ENCODE measurements around the gene RUNX1.
"Not testable (repeated sequence)": the region's sequence is repeated elsewhere in the genome, so short reads cannot be mapped to it uniquely, and the experiment has no call there.

Gene RUNX1

DNA sequence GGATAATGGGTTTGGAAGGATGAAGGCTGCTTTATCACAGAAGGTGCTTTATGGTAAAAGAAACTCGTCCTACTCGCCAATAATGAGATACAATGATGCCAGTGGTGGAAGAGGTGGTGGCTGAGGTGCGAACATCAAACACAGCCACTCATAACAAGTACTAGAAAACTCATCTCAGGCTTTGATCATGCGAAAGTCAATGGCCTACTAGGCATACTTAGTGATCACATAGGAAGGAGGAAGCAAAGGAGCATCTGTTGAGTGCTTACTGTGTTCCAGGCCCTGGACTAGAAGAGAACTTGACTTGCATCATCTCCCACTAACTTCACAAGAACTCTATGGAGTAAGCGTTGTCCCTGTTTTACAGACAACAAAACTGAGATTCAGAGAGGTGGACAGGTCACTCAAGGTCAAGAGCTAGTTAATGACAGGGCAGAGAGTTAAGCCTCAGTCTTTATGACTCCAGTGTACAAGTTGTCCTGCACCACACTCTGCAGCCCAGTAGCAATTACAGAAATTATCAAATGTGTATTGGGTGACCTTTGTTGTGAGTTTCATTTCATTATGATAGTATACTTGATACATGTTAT lies 33.6 kb downstream of the RUNX1 start:
- DNase-seq (ENCODE audit: low spot score), result no peak

GRCh38 chr21:35014302-35015041 lies 34.6 kb downstream of the RUNX1 start:
- no peak for DNase-seq (ENCODE audit: low spot score)

GRCh38 chr21:35011681-35012080 lies 37.4 kb downstream of the RUNX1 start:
- no peak for DNase-seq (ENCODE audit: low spot score)

DNA sequence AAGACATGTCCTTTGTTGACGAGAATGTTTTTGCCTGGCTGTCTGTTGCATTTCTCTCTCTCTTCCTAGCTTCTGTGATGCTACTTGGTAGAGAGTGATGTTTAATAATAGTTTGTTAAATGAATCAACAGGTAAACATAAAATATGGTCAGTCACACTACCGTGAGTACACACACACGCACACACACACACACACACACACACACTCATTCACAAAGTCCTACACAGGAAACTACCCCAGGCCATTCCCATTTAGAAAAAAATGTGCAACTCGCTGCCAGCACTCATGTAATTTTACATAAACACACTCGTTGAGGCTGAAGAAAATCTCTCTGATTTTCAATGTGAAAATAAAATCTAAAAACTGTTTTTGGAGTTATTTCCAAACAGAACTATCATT lies 38.7 kb downstream of the RUNX1 start:
- DNase-seq (ENCODE audit: low spot score), result no peak

- DNase-seq (ENCODE audit: low spot score), result no peak
Measured at GRCh38 chr21:35007348-35007747, 41.8 kb downstream of the RUNX1 start.

DNA sequence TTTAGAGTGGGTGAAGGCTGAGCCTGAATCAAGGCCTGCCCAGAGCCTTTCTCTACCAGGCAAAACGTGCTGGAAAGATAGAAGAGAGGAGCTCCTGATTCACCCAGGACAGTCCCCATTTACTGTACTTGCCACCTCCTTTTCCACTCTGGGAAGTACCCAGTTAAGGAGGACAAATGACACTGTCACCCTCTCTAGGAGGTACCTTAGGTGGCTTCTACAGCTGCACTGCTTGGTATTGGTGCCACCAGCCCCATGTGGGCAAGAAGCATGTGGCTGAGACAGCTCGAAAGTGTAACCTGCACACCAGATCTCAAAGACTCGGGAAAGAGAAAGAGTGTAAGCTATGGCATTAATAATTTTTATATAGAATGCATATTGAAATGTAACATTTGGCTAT lies 42.3 kb downstream of the RUNX1 start:
- DNase-seq (ENCODE audit: low spot score), result no peak

DNA sequence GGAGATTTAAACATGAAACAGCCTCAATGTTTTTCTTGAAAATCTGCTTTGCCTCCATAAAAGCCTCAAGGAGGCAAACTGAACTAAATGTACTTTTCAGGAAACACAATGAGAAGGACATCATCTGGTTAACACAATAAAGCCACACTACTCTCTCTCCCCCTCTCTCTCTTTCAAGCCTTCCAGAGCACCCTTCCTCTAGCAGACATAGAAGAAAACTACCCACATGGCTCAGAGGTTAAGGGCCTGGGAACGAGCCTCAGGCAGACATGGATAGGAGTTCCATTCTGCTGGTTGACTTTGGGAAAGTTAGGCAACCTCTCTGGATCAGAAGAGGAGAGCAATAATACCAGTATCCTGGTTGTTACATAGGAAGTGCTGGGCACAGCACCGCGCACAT lies 42.9 kb downstream of the RUNX1 start:
- no peak for DNase-seq (ENCODE audit: low spot score)

GRCh38 chr21:35005560-35006224 lies 43.4 kb downstream of the RUNX1 start:
- DNase-seq (ENCODE audit: low spot score), result no peak

DNA sequence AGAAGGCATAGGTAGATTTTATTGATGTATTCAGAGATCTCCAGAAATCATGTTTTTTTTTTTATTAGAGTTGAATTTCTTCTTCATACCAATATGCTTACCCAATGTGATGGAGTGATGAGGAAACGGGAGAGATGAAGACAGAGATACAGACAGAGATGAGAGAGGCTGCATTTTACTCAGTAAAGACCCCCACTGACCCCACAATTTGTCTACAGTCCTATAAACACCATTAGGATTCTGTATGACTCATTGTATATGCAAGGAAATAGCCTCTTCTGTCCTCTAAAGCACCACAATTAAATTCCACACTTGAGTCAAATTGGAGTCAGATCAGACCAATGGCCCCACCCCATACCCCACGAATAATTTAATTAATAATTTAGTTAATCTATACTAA lies 44.0 kb downstream of the RUNX1 start:
- DNase-seq (ENCODE audit: low spot score), result no peak

- no peak for DNase-seq (ENCODE audit: low spot score)
Measured at GRCh38 chr21:35004314-35004713, 44.8 kb downstream of the RUNX1 start.

DNA sequence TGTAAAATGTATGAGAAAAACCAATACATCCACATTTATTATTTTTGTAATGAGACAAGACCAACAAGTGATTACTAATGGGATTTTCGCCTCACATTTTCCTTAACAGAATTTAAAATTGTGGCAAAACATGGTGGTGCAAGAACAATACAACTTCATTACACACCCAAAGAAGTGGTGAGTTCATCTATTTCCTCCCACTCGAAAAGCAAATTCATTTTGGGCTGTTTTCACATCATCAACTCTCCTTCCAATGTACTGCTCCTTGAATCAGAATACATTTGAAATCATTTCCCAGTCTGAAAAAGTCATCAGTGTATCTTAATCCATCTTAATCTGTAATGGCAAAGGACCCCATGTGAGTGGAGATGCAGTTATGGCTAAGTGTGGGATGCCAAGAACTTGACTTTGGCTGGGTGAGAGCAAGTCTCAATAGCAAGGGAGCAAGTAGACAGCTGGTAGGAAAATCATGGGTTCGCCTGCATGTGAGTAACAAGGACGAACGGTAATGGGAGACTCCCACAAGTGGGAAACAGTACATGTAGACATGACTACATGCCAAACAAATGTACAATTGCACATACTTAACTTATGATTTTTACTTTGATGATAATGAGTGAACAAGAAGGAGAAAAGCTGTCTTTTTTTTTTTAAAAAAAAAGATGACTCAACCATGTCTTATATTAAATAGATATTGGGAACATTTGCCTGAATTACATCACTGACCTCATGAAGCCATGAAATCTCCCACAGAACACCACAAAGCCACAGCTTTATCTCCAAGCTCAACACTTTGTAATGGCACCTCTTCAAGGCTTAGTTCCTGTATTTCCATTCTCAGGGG lies 46.0 kb downstream of the RUNX1 start:
- DNase-seq (ENCODE audit: low spot score), result no peak

DNA sequence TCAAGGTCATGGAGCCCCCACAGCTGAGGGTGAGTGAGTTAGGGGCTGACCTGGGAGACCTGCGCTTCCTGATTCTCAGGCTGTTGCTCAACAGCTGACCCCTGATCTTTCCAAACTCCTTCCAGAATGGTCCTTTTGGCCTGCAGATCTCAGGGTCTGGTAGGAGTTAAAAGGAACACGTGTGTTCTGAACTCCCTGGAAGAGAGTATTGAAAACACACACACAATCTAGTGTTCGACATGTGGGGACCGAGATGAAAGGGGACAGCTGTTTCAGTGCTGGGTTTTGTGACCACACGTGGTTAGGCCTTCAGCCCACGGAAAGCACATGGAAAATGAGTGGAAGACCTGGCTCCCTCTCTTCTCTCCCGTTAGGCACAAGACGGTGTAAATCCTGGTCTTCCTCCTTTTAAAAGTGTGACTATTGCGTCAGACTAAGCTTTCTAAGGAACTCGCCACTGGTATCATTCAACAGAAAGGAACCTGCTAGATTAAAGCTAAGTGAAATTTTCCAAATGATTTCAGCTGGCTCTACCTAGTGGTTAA lies 49.6 kb downstream of the RUNX1 start:
- no peak for DNase-seq (ENCODE audit: low spot score)

DNA sequence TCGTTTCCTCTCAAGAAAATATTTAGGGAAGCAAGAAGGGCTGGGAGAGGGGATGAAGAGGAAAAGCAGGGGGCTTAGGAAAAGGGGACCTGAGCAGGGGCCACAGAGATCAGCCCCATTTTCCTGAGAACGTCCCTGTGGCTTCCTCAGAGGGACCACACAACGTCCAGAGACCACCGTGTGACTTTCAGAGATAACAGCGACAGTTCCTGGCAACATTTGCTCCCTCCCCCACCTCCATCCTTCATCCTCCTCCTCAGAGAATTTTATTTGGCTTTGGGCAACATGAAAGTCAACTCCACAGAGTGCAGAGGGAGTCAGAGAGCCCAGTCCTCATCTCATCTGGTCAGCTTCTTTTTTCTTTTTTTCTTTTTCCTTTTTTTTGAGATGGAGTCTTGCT lies 50.9 kb downstream of the RUNX1 start:
- no peak for DNase-seq (ENCODE audit: low spot score)

DNA sequence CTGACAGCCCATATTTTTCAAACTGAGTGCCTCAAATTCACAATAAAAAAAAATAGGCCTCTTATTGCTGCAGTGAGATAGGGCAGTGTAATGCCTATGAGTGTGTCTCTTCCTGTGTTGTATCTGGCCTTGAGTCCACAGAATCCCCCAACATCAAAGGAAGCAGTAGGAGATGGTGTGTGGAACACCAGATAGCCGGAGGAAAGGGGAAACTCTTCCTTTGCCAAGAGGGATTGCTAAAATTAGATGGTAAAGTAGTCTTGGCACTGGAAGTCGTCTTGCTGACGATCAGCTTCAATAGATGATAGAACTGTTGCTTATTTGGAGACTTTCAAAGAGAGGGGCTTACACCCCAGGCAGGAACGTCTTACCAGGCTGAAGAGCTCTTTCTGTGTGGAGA lies 51.8 kb downstream of the RUNX1 start:
- DNase-seq (ENCODE audit: low spot score), result no peak

GRCh38 chr21:34996304-34997101 lies 52.6 kb downstream of the RUNX1 start:
- no peak for DNase-seq (ENCODE audit: low spot score)

- DNase-seq (ENCODE audit: low spot score), result no peak
Measured at GRCh38 chr21:34995979-34996303, 53.2 kb downstream of the RUNX1 start.

DNA sequence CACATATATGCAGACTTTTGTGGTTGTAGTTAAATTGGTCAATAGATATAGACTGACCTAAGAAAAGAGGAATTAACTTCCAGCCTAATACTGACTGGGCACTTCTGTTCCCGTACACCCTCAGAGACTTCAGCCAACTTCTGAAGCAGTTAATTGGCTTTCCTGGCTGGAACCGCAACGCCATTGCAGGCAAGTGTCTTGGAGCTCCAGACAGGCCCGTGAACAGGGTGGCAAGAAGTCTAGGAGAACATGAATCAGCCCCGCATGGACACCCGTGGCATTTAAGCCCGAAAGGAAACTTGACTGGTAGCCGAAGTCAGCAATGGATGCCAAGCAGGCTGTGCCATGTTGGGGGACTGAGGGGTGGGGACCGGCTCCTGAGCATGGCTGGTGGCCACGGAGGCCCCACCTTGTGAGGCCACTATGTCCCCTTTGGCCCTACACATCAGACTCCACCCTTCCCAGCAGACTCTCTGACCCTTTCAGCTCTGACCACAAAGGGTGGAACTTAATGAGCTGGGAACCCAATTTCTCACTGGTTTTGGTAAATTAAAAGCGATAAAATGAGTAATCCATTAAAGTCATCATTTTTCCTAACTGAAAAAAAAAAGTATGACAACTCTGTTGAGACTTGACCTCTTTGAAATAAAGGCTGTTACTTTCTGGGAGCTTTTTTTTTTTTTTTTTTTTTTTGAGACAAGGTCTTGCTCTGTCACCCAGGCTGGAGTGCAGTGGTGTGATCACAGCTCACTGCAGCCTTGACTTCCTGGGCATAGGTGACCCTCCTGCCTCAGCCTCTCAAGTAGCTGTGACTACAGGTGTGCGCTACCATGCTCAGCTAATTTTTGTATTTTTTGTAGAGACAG lies 54.1 kb downstream of the RUNX1 start:
- no peak for DNase-seq (ENCODE audit: low spot score)

- not testable (repeated sequence) for DNase-seq (ENCODE audit: low spot score)
Measured at GRCh38 chr21:34993521-34993921, 55.6 kb downstream of the RUNX1 start.

- no peak for DNase-seq (ENCODE audit: low spot score)
Measured at GRCh38 chr21:34992736-34993398, 56.2 kb downstream of the RUNX1 start.

DNA sequence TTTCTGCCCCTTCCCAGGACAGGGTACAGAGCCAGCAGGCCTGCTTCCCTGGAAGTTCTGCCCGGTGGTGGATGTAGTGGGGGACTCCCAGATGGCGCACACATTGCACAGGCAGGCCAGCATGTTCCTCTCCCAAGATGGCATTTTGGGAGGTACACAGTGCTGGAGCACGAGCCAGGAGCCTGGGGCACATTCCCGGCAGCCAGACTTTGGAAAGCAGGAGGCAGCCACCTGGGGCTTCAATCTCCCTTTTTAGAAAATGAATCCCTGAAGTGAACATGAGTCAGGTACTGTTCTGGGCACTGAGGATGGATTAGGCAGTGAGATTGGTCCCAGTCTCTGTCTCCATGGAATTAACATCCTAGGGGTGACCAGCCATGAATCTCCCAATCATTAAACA lies 56.9 kb downstream of the RUNX1 start:
- DNase-seq (ENCODE audit: low spot score), result no peak
